DMS114 treated with DMSO at 0.1 percent for 48 hours (cell line): Measurements from ENCODE around the gene CACTIN.
"Not testable (repeated sequence)": the region's sequence is repeated elsewhere in the genome, so short reads cannot be mapped to it uniquely, and the experiment has no call there.

Experiments used
- DNase-seq: peaks from one replicate; lab custom pipeline; 2025; ENCODE audit not compliant: unreplicated experiment; lab: John Stamatoyannopoulos, UW

Gene CACTIN

DNA sequence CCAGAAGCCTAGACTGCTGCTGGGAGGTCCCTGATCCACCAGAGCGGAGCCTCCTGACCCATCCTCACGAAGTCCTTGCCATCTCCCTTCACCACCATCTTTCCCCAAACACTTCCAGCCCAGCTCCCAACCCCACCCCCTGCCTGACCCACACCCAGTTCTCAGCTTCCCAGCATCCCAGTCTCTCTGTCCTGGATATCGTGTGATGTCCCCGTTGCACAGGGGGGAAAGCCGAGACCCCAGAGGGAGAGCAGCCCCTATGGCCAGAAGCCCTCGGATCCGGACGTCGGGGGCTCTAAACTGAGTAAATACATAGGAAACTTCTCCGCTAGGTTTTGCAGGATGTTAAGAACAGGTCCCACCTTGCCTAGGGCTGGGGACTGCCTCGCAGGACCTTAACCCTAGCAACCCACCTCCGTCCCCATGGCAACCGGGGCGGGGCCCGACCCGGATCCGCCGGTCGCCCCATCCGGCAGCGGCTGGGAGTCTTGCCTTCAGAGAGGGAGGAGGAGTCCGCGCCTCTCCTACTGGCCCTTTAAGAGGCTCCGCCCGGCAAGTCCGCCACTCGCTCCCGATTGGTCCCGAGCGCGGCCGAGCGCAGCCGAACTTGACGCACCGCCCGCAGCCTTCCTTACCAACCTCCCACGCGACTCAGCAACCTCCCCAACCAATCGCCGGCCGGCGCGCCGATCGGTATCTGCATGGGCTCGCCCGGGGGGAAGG, 54.3 kb downstream of the CACTIN start:
- DNase-seq = peak; percentile 96

DNA sequence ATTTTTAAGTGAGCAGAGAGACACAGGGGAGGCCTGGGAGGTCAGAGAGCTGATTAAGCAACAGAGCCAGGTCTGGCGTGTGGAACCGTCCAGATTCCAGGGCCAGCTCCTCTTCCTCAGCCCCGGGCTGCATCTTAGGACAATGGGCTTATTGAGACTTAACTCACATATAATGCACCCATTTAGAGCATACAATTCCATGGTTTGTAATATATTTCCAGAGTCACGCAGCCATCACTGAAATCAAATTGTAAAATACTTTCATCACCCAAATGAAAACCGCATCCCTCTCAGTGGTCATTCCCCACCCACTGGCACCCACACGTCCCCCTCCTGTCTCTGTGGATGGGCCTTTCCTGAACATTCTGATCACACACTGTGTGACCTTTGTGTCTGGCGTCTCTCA, 56.0 kb downstream of the CACTIN start:
- no peak for DNase-seq

DNA sequence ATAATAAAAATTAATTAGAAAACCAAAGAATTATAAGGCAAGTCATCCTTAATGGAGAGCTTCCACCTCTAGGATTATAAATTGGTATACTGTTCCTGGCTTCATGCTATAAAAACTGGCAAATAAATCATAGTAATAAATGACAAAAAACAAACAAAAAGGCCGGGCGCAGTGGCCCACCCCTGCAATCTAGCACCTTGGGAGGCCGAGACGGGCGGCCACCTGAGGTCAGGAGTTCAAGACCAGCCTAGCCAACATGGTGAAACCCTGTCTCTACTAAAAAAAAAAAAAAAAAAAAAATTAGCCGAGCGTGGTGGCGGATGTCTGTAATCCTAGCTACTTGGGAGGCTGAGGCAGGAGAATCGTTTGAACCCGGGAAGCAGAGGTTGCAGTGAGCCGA, 56.5 kb downstream of the CACTIN start:
- DNase-seq = not testable (repeated sequence)

DNA sequence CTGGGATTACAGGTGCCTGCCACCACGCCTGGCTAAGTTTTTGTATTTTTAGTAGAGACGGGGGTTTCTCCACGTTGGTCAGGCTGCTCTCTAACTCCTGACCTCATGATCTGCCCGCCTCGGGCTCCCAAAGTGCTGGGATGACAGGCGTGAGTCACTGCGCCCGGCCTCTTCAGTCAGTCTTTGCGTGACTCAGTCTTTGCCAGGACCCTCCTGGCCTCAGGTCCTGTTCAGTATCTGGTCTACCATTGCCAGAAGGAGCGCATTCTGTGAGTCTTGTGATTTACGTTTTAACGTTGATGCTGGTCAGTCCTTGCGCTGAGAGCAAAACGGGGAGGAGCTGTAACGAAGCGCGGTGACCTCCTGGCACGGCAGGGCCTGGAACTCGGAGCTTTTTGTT, 61.5 kb downstream of the CACTIN start:
- DNase-seq = no peak

DNA sequence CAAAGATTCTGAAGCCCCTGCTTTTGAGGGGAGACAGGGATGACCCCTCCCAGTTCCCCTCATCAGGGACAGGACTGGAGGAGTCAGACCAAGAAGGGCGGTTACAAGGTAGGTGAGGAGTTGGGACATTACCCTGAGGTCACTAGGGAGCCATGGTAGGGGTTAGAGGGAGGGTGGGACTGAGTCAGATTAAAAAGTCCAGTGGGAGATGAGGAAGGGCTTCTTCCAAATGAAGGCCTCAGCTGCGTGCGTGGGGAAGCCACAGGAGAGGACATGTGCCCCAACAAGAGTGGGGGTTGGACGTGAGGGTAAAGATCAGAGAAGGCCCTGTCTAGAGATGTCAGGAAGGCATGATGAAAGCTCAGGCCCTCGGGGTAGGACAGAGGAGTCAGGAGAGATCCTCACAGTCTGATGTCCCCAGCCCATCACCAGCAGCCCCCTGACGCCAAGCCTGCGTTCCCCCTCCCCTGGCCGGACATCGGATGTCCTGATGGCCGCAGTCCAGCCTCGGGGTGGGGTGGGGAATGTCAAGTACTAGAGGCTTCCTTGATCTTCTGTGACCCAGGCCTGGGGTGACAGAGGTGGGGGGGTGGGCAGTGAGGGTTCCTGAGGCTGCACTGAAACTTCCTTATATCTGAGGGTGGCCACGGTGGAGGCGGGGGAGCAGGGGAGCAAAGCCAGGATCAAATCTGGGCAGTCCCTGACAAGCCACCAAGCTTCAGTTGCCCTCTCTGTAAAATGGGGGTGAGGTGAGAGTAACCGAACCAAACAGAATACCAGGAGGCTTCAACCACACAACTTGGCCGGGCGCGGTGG, 62.7 kb downstream of the CACTIN start:
- no peak for DNase-seq
